Keratinocyte (primary cell): Measurements from ENCODE around the gene RIMS1.

Experiments
- CTCF ChIP-seq, 3 experiments: IDR thresholded peaks in 1 of 3; conservative IDR thresholded peaks in 1 of 3; optimal IDR thresholded peaks in 1 of 3; 2 replicates in 2 of 3; 3 replicates in 1 of 3; pipeline versions ENCODE3 to v1.5.1; 2011; ENCODE audit warnings: low read length in 3 of 3, mild to moderate bottlenecking in 3 of 3, moderate library complexity in 2 of 3, control low read depth in 1 of 3, inconsistent platforms in 1 of 3; ENCODE audit not compliant: insufficient read depth in 2 of 3; ENCODE audit errors: extremely low read depth in 1 of 3
- EZH2 ChIP-seq: IDR thresholded peaks from one replicate; pipeline ENCODE4 v1.6.1; 2012; ENCODE audit warnings: inconsistent platforms, mild to moderate bottlenecking, low read length, moderate library complexity

- TF ChIP-seq CTCF (optimal IDR thresholded peaks at IDR 0.05 in 1 of 3, IDR thresholded peaks at IDR 0.05 in 1 of 3, conservative IDR thresholded peaks at IDR 0.05 in 1 of 3; ENCODE audit: extremely low read depth in 1 of 3, insufficient read depth in 2 of 3, low read length in 3 of 3): no peak
- no peak for TF ChIP-seq EZH2
Measured at GRCh38 chr6:72419966-72420365, 533.6 kb downstream of the RIMS1 start.
